Coronary artery (tissue), 2 donors: ENCODE results near the gene PML.

ENCODE experiments used
- DNase-seq: peaks from one replicate; pipeline ENCODE4 v3.0.0-alpha.2; 2017; ENCODE audit warnings: low spot score
- H3K27ac ChIP-seq, 2 donors: fragments of 200-600 bp; sonication (generic); one replicate each; pipeline ENCODE4 v1.5.1; 2016 to 2019
- H3K4me3 ChIP-seq: fragments of 200-600 bp; sonication (generic); 2 replicates; pipeline ENCODE4 v1.5.1; 2016; ENCODE audit warnings: mild to moderate bottlenecking, moderate library complexity
- TF ChIP-seq, protein P1 (sequence below): fragments of 200-600 bp; sonication (generic); IDR thresholded peaks from one replicate; pipeline ENCODE4 v1.5.1; 2019; ENCODE audit warnings: antibody characterized with exemption

PML gene

DNA sequence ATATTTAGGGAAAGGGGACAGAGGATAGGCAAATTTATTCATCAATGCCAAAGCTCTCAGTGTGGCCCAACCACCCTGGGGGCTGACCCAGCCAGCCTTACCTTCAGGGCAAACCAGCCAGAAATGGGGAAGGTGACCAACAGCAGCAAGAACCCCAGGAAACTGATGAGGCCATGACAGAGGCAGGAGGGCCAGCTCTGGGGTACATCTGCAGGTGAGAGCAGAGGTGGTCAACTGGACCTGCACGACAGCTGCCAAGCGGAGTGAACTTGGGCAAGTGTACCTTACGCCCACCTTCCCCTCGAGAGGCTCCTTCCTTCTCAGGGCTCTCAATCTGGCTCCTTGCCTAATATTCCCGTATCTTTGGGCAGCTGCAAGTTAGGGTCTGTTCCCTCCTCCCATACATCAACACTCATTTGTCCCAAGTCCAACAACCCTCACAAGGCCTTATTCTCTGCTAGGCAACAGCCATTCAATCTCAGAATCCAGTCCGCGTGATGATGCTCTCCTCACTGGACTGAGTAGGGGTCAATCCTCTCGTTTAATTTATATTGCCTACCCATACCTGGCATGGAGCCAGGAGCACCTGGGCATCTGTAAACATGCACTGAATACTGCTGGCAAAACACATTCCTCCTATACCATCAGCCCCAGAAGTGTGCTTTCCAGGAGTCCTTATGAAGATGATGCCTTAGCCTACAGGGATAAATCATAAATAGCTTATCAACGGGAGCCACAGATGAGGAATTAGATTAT, 4.1 kb upstream of the PML start:
- no peak for DNase-seq
- Histone ChIP-seq H3K4me3 (peak overlapping the region; percentile 94), H3K27ac (peak overlapping the region; percentile 75 to 93)
- TF ChIP-seq, protein P1, sequence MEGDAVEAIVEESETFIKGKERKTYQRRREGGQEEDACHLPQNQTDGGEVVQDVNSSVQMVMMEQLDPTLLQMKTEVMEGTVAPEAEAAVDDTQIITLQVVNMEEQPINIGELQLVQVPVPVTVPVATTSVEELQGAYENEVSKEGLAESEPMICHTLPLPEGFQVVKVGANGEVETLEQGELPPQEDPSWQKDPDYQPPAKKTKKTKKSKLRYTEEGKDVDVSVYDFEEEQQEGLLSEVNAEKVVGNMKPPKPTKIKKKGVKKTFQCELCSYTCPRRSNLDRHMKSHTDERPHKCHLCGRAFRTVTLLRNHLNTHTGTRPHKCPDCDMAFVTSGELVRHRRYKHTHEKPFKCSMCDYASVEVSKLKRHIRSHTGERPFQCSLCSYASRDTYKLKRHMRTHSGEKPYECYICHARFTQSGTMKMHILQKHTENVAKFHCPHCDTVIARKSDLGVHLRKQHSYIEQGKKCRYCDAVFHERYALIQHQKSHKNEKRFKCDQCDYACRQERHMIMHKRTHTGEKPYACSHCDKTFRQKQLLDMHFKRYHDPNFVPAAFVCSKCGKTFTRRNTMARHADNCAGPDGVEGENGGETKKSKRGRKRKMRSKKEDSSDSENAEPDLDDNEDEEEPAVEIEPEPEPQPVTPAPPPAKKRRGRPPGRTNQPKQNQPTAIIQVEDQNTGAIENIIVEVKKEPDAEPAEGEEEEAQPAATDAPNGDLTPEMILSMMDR, result no peak

DNA sequence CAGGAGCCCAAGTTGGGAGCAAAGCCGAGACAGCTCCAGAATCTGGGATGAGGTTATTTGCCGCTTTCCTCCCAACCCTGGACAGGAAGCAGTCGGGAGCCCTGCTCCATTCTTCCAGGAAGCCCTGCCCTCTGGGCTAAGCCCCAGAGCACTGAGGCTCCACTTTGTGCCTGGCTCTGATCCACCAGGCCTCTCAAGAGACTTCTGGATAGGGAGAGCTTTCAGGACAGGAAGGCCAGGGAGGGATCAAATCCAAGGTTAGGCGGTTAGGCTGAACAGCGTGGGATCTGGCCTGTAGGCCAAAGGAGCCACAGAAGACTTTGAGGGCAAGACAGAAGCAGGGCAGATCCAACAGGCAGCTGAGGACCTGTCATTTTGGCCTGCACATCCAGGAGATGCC, 3.3 kb upstream of the PML start:
- H3K27ac ChIP-seq, result peak overlapping the region; percentile 75 to 93
- no peak for DNase-seq
- H3K4me3 ChIP-seq, result peak overlapping the region; percentile 94
- TF ChIP-seq, protein P1, result no peak

DNA sequence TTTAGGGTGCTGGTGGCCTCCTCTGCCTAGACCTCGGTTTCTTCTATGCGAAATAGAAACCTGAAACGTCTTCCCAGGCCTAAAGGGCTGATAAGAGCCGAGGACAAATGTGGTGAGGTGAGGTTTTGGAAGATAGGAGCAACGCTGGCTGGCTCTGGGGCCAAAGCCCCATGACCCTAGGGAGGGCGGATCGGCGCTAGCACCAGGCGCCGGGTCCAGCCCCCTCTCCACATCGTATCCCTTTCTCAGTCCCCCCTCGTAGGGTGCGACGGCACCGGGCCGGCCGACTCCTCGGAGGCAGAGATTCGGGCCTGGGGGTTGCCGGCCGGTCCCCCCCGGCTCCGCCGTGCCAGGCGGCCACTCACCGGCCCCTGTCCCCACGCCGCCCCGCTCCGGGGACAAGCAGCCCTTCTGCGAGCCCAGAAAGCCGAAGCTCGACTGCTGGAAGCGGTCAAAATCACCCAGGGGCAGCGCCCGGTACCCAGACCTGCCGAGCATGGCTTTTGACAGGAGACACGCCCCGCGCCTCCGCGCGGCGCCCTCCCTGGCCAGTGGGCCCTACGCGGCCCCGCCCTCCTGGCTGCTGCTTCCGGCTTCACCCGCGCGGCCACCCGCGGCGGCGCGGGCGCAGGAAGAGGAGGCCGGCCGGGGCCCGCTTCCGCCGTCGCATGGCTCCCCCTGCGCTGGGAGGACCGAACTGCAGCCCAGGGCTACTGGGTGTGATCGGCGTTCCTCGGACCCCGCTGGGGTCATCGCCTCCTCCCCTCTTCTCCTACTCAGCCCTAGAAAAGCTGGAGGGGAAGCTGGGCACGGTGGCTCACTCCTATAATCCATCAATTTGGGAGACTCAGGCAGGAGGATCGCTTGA, 2.6 kb upstream of the PML start, which contains the start of gene STOML1:
Gene STOML1 (minus strand): TSS at position 570 of the 868 bp plus-strand sequence. CDS start 72 bp downstream, at position 498.
- TF ChIP-seq, protein P1, result peak; percentile 94
- Histone ChIP-seq H3K4me3 (peak within 1 kb of the TSS; percentile 94), H3K27ac (peak within 1 kb of the TSS; percentile 75 to 93)
- DNase-seq, result peak; percentile 93

DNA sequence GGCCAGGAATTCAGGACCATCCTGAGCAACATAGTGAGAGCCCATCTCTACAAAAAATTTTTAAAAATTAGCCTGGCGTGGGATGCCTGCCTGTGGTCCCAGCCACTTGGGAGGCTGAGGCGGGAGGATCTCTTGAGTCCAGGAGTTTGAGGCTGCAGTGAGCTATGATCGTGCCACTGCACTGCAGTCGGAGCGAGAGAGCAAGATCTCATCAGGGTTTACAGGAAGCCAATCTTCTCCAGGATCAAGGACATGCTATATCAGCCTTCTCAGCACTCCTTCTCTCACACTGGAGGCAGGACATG, 2.0 kb upstream of the PML start:
- Histone ChIP-seq H3K27ac (peak overlapping the region in 1 of 2 donors; percentile 93), H3K4me3 (peak overlapping the region; percentile 94)
- TF ChIP-seq, protein P1, result no peak
- DNase-seq, result no peak

DNA sequence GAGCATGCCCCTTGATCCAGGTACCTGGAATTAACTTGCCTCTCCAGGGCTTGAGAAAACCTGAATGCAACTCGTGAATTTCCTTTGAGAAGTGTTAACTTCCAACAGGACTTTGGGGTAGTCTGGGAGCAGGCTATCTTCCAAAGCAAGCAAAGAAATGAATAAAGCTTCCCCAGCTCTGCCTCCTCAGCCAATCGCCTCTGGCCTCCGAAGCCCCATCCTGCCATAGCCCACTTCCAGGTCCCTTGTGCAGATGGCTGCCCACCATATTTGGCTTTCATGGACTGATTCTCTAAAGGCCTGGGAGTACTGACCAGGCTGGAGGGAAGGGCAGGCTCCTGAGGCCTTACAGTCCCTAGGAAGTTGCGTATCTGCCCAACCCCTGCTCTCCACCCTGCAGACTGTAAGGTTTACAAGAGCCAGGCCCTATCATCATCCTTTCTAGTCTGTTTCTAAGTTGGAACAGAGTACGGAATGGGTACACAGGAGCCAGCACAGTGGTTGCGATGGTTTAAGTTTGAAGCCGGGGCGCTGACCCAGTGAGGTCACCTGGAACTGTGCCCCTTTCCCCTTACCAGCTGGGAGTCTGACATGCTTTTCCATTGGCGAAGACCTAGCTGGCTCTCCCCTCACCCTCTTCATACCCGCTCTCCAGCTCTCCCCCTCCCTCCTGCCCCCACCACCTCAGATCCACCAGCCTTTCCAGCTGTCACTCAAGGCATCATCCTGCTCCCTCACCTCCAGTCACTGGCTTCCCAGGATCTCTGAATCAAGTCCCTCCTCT, 1.1 kb upstream of the PML start:
- DNase-seq, result no peak
- TF ChIP-seq, protein P1, result no peak
- Histone ChIP-seq H3K4me3 (peak overlapping the region; percentile 94), H3K27ac (peak overlapping the region in 1 of 2 donors; percentile 97)

DNA sequence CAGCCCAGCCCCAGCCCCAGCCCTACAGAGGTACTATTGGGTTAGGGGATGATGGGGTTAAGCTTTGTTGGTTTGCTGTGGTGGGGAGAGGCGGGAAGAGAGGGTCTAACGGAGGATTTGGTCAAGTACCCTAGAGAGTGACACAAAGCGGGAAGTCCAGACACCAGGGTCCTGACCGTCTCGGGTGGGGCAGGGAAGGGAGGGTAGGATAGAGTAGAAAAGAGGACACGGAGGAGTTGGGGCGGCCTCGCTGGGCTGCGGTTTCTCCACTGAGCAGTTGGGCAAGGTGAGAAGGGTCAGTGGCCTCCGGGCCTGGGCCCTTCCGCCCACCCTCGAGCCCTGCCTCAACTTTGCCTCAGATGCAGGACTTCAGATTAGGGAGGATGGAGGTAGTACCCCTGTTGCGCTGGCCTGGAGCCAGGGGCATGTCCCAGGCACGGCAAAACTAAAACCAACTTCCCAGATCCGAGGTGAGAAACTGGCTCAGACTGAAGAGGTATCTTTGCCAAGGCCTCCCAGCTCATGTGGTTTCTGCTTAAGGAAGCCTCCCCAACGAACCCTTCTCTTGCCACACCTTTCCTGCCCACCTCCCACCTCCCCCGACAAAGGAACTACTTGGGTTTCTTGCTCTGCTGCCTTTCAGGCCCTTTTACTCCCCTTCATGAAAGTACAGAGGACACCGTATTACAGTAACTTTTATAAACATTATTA, 551 bp downstream of the PML start:
- Histone ChIP-seq H3K4me3 (peak overlapping the region; percentile 93), H3K27ac (peak overlapping the region; percentile 87 to 97)
- no peak for DNase-seq
- TF ChIP-seq, protein P1, result no peak
